HK-2 (cell line): ENCODE results near the gene LCE1B.

Experiments
- DNase-seq: peaks from one replicate; pipeline ENCODE4 v3.0.0-alpha.2; 2018; ENCODE audit not compliant: unreplicated experiment

LCE1B gene, protein sequence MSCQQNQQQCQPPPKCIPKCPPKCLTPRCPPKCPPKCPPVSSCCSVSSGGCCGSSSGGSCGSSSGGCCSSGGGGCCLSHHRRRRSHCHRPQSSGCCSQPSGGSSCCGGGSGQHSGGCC

DNA sequence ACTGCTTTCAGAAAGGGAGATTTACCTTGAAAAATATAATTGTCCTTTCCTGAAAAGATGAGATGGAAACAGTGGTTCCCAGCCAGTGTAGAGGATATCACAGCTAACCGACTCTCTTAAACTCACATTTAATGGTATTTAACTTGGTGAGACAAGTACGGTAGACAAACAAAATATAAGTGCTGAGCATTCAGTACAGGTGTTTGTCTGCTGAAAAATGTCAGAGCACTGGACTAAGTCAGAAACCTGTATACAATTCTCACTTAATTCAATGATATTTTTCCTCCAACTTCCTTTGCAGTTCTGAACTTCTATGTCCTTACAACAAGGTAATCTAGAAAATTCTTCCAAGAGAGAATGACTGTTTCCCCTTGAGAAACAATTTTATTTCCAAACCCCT, at the start of gene LCE1B:
LCE1B (plus strand) TSS at position 301 of the 400 bp plus-strand sequence. CDS start 476 bp downstream, outside the sequence.
- no peak for DNase-seq

DNA sequence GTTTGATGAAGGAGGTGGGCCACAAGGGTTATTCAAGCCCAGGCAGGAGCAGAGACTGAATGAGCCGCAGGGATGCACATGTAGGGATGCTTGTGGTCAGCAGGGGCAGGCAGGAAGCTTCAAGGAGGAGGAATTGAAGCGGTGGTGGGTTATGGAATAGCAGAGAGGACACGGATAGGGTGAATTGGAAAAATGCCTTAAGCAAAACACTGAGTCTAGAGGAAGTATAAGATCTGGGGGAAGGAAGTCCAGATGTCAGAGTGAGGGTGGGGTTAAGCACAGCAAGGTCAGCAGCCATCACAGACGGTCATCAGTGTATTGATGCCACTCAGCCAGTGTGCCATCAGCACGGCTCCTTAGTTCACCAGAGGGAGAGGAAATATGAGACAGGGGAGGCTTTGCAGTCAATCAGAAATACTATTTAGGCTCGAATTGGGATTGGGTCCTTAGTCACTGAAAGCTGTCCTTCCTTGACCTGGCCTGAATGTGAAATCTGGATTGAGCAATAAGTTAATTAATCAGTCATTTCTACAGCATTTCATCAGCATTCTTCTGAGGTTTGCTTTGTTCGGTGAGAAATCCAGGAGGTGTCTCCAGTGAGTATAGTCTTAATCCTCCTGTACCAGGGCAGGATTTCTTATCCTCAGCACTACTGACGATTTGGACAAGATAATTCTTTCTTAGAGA, 42.8 kb upstream of the LCE1B start:
- DNase-seq, result no peak

DNA sequence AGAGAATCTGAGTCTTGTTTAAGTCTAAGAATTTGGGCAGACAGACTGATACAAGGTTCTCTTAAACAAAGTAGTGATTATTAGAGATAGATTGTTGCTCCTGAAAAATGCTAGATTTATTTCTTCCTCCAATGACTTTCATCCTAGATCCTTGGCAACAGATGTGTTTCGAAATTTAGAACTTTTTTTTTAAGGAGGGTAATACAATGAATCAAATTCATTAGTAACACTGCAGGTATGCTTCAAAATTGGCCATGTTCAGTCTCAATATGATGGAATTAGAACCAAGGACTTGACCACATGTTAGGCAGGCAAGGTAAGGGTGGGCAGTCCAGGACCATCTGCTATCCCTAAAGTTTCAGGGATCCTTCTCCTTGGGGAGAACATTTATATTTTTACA, 41.4 kb upstream of the LCE1B start:
- DNase-seq, result no peak

DNA sequence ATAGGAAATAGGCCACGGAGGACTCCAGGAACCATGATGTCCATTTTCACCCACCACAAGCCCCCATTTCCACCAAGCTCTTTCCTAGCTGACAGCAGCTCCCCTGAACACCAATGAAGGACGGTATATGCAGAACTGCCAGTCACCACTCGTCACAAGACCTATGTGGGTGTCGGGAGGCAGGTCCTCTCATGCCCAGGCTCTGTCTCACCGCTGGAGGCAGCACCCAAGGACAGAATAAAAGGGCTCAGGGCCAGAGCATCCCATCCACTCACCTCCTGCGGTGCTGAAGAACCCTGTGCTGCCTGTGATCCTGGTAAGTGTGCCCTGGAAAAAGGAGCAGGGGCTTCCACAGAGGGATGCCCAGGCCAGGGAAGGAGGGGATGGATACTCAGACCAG, 36.9 kb upstream of the LCE1B start, which contains the start of gene LCE1F:
LCE1F (plus strand) TSS at position 266 of the 400 bp plus-strand sequence. CDS start 1,232 bp downstream, outside the sequence.
- DNase-seq, result no peak

DNA sequence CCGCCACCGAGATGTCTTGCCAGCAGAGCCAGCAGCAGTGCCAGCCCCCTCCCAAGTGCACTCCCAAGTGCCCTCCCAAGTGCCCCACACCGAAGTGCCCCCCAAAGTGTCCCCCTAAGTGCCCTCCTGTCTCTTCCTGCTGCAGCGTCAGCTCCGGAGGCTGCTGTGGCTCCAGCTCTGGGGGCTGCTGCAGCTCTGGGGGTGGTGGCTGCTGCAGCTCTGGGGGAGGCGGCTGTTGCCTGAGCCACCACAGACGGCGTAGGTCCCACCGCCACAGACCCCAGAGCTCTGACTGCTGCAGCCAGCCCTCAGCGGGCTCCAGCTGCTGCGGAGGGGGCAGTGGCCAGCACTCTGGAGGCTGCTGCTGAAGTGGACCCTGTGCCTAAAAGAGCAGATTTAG, 35.4 kb upstream of the LCE1B start:
- no peak for DNase-seq

DNA sequence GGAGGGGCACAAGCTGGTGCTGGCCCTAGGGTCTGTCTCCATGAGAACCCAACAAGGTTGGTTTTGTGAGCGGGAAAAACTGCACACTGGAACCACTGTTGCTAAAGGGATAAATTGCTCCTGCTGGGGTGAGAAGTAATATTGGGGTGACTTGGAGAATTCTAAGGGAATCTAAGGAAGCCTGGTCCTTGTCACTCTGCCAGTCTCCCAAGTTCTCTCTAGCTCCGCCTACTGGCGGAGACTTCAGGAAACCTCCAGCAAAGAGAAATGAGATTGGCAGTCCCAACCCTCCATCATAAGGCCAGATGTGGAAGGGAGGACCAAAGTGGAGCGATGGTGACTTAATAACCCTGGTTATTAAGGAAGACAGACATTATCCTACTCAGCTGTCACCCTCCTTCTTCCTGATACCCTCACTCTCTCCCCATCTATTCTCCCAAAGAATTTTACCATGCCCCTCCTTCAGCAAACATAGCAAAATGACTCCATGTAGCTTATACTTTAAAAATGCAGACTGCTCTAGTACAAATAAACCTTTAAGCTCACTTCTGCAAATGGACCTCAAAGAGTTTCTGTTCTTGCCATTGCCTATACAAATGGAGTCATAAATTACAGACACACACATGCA, 34.1 kb upstream of the LCE1B start:
- no peak for DNase-seq

DNA sequence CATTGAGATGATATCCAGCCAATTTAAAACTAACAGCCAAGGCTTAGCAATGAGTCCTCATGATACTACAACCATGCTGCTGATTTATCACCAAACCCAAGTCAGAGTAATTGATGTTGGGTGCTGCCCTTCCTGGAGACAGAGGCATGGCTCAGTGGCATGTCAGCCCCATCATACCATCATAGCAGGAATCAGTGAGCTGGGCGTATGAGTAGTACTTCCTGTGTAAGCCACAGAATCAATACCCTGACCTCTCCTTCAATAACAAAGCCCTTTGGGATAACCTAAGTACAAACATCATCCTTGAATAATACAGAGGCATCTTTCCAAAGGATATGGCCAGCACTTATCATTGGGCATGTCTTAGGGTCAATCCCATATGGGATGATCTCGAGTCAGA, 28.7 kb upstream of the LCE1B start:
- no peak for DNase-seq

DNA sequence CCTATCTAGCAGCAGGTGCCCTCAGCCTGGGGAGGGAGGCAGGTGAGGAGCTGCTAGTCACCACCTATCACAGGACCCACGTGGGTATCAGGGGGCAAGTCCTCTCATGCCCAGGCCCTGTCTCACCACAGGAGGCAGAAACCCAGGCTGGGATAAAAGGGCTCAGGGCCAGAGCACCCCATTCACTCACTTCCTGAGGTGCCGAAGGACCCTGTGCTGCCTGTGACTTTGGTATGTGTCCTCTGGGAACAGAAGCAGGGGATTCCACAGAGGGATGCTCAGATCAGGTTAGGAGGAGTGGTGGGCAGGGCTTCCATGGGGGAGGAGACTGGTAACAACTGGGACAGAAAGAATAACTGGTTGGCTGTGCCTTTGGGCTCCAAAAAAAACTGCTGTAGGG, 25.7 kb upstream of the LCE1B start, which contains the start of gene LCE1E:
LCE1E (plus strand) TSS at position 181 of the 400 bp plus-strand sequence. CDS start 1,043 bp downstream, outside the sequence.
- DNase-seq, result no peak

DNA sequence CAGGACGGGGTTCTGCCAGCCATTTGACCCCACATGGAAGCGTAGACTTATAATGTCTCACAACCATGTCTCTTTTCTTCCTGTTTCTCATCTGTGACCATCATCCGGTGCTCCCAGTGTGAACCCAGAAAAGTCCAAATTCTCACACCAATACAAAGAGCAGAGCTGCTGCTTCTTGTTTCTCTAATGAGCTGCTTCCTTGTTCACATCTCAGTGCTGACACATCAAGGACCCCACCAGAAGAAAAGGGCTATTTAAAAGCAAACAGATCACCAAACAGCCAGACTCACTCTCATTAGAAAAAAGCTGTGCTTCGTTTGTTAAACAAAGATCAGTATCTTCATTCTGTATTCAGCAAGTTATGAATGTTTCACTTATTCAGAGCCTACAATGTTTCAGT, 16.1 kb upstream of the LCE1B start:
- DNase-seq, result no peak

DNA sequence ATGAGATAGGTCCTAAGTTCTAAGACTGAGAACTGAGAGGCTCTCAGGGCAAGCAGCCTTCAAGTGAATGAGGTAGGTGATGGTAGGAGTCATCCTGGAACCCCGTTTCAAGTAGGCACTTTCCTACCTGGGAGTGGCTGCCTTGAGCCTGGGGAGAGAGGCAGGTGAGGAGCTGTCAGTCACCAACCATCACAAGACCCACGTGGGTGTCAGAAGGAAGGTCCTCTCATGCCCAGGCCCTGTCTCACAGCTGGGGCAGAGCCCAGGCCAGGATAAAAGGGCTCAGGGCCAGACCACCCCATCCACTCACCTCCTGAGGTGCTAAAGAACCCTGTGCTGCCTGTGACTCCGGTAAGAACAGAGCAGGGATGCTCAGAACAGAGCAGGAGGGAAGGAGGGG, 15.3 kb upstream of the LCE1B start, which contains the start of gene LCE1D:
LCE1D (plus strand) TSS at position 301 of the 400 bp plus-strand sequence. CDS start 1,074 bp downstream, outside the sequence.
- no peak for DNase-seq

DNA sequence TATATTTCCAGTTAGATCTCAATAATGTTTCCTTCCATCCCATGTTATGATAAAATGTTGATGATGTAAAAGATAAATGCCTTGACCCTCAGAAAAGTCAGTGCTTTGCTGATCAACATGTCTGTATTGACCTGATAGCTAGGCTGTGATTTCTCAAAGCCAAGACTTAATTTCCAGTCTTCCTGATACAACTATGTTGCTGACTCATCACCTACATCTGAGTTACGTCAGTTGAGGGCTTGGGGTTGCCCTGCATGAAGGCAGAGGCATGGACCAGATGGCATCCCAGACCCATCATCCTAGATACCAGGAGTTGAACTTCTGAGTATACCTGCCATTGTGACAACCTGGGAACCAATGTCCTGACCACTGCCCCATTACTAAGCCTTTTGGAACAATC, 10.4 kb upstream of the LCE1B start:
- no peak for DNase-seq

DNA sequence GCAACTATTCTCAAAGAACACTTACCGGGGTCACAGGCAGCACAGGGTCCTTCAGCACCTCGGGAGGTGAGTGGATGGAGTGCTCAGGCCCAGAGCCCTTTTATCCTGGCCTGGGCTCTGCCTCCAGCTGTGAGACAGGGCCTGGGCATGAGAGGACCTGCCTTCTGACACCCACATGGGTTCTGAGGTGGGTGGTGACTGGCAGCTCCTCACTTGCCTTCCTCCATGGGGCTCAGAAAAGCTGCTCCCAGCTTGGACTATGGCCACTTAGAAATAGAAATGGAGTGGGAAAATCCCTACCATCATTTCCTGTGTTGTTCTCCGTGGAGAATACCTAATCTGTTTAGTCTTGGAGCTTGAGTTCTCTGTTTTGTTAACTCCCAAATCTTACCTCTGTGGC, 5.2 kb upstream of the LCE1B start, which contains the start of gene LCE1C:
LCE1C (minus strand) TSS at position 76 of the 400 bp plus-strand sequence. CDS start 1,173 bp downstream, outside the sequence.
- no peak for DNase-seq

DNA sequence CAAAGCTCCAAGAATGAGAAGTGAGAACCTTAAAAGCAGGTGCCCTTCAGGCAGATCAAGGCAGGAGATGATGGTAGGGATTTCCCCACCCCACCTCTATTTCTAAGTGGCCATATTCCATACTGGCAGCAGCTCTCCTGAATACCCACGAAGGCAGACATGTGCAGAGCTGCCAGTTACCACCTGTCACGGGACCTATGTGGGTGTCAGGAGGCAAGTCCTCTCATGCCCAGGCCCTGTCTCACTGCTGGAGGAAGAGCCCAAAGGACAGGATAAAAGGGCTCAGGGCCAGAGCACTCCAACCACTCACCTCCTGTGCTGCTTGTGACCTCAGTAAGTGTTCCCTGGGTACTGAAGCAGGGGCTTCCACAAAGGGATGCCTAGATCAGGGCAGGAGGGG, 721 bp upstream of the LCE1B start:
- DNase-seq, result no peak

DNA sequence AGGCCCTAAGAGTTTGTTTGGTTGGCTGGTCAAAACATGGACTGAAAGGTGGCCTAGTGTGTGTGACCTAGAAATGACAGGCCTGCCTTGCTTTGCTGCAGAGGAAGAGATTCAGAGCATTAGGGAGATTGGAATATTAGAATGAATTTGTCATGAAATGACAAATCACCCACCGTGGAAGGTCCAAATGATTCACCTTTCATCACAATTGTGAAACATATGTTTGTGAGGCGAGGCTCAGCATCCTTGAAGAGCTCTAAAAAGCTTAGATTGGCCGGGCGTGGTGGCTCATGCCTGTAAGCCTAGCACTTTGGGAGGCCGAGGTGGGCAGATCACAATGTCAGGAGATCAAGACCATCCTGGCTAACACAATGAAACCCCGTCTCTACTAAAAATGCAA, 5.5 kb downstream of the LCE1B start:
- DNase-seq, result no peak

DNA sequence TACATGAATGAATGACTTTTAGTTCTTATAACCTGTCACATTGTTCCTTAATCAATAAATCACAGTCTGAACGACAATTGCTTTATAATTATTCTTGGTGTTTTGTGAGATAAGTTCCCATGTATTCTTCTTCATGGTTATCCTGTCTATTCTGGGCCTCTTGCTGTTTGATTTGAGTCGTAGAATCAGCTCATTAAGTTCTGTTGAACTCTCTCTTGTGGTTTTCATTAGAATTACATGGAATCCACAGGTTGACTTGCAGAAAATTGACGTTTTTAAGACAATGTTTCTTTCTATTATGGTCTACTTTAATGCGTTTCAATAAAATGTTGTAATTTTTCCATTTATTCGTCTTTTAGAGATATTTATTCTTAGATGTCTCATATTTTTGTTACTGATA, 11.5 kb downstream of the LCE1B start:
- DNase-seq, result no peak

DNA sequence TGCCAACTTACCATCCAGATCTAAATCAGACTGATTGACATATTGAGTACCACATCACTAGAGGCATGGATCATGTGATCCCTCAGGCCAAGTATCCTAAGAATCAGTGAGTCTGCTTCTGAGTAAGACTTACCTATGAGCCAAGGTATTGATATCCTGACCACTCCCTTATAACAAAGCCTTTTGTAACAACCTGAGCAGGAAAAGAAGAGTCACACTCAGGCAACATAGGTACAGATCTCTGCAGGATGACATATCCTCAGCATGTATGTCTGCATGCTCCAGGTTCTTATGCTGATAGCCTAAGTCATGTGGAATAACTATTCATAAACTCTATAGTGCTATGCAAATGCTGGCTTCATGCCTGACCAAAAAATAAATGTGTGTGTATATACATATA, 13.2 kb downstream of the LCE1B start:
- DNase-seq, result no peak

DNA sequence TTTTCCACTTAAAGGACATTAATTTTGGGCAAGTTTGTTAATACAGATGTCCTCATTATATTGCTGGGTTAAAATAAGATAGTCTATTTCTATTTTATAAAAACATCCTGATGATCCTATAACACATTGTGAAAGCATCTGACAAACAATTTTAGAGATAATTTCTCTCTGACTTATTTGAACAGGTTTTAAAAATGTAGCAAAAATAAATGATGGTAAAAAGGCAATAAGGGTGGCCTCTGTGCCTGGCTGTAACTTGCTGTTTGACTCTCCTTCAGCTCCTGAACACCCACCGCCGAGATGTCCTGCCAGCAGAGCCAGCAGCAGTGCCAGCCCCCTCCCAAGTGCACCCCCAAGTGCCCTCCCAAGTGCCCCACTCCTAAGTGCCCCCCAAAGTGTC, 15.4 kb downstream of the LCE1B start, which contains the start of gene LCE1A:
LCE1A (plus strand) TSS at position 301 of the 400 bp plus-strand sequence; CDS start at position 301, 0 bp downstream.
- no peak for DNase-seq

DNA sequence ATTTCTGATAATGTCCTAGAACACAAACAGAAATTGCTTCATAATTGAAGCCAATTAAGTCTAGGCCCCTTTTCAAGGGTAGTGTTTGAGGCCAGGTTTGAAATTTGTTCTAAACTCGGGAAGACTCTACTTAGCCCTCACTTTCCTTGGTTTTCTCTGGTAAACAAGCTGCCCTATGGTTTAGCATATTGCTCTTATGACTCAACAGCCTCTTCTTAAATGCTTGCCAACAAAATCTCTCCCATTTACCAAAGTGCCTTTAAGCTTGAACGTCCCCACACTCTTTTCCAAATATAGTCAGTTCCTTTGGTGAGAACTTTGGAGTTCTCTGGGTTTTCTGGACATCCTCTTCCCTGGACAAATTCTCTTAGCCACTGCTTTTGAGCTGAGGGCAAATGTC, 25.1 kb downstream of the LCE1B start:
- DNase-seq, result no peak

DNA sequence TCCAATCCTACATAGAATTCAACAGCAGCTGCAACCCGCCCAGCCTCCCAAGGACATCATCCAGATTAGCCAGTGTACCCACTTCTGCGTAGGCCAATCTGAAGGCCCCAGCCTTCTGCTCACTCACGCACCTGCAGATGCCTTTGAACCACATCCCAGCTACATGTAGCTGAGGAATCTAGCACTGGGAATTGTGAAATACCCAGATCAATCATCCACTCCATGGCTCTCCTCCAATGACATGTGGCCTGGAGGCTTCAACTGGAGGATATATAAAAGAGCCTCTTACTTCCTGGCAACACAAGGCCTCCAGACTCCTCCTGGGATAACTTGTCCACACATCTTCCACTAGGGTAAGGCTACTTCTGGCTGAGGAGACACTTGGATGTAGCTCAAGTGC, 30.8 kb downstream of the LCE1B start, which contains the start of gene LCE6A:
LCE6A (plus strand) TSS at position 301 of the 400 bp plus-strand sequence. CDS start 665 bp downstream, outside the sequence.
- no peak for DNase-seq

DNA sequence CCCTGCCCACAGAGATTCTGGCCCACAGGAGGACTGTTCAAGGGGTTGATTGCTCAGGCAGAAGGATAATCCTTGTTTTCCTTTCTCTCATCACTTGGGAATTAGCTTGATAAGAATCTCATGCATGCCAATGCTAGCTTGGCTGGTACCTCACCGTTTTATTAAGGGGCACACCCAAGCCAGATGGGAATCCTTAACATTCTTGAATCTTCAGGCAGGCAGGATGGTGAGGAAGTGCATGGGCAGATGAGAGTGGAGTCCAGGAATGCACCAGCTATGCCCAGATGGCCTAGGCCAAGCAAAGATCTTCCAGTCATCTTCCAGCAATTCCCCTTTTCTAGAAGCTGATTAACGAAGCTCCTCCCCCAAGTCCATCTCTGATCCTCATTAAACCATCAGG, 43.9 kb downstream of the LCE1B start:
- no peak for DNase-seq

DNA sequence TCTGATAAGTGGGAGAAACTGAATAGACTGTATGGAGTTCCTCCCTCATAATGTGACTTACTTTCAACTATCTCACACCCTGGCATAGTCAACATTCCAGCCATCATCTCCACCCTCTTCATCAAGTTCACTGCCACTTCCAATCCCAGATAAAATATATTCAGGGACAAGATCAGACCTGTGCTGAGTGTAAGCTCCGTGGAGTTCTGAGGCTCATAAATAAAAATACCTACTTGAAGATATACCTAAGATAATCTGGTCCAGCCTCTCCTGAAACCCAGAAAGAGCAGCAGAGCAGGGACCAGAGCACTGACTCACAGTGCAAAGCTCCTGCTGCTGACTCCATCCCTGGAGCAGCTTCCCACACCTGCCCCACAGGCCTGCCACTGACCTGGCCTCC, 46.3 kb downstream of the LCE1B start:
- no peak for DNase-seq

DNA sequence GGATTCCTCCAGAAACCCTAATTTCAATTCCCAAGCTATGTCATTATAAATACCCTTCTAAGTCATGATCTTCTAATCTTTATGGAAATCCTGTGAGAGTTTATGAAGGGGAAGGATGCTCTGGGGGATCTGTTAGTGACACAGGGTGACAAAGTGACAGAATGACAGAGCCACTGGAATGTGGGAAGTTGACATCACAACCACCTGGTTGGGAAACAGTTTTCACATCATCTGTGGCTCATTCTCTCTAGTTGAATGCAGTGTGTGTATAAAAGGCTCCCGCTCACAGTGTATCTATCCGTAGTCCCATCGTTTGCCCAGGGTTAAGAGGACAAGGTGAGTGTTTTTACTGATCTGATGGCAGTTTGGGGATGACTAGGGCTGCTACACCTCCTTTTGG, 47.9 kb downstream of the LCE1B start, which contains the start of gene LCE7A:
LCE7A (plus strand) TSS at position 301 of the 400 bp plus-strand sequence. CDS start 702 bp downstream, outside the sequence.
- no peak for DNase-seq
